WTC11 (cell line): ENCODE data around the gene ATP6V1F. TPM values are rescaled to one million over a fixed set of nuclear protein-coding genes. Genes with fewer than 3 reads are reported as not detected.

Experiments
- ATAC-seq: fragments of 200-7000 bp; cut with Tn5 transposase; 2 replicates; pipeline ENCODE4 v1.10.0; 2021; ENCODE audit warnings: mild to moderate bottlenecking, moderate library complexity
- CTCF ChIA-PET: fragments of 300-600 bp; sonication (Branson Sonifier 250); formaldehyde crosslinking; loops from one replicate; lab custom pipeline; 2021; ENCODE audit warnings: antibody characterized with exemption; lab: Charles Lee
- POLR2A ChIA-PET: fragments of 350-600 bp; sonication (Branson Sonifier 250); formaldehyde crosslinking; loops from one replicate; lab custom pipeline; 2021; ENCODE audit warnings: antibody characterized with exemption; lab: Charles Lee
- DNase-seq: peaks from one replicate; pipeline ENCODE4 v3.0.0; 2021; ENCODE audit warnings: low spot score
- H3K27ac Mint-ChIP-seq: 2 replicates; pipeline ENCODE4 v1.8.0; 2021; ENCODE audit warnings: mixed read lengths
- H3K27me3 Mint-ChIP-seq: 2 replicates; pipeline ENCODE4 v1.8.0; 2021; ENCODE audit warnings: low read depth, mild to moderate bottlenecking, moderate library complexity, mixed read lengths
- H3K36me3 Mint-ChIP-seq: 2 replicates; pipeline ENCODE4 v1.8.0; 2021; ENCODE audit warnings: mixed read lengths
- H3K4me1 Mint-ChIP-seq: 2 replicates; pipeline ENCODE4 v1.8.0; 2022; ENCODE audit warnings: mixed read lengths
- H3K4me3 Mint-ChIP-seq: 2 replicates; pipeline ENCODE4 v1.8.0; 2021; ENCODE audit warnings: mild to moderate bottlenecking, moderate library complexity, mixed read lengths
- H3K9me3 Mint-ChIP-seq: 2 replicates; pipeline ENCODE4 v1.8.0; 2021; ENCODE audit warnings: mixed read lengths
- ARID4B ChIP-seq: sonication (generic); formaldehyde crosslinking; IDR thresholded peaks from 2 replicates; pipeline ENCODE4 v1.8.0; 2023; ENCODE audit warnings: missing genetic modification reagents, mild to moderate bottlenecking, borderline replicate concordance
- ATF3 ChIP-seq: sonication (generic); formaldehyde crosslinking; conservative IDR thresholded peaks from 2 replicates; pipeline ENCODE4 v1.8.1; 2022; ENCODE audit warnings: mild to moderate bottlenecking, missing genetic modification reagents
- CTCF ChIP-seq: fragments of 200-600 bp; IDR thresholded peaks from 2 replicates; pipeline ENCODE4 v1.8.0; 2022; ENCODE audit warnings: antibody characterized with exemption
- E2F4 ChIP-seq: sonication (generic); formaldehyde crosslinking; IDR thresholded peaks from 2 replicates; pipeline ENCODE4 v1.8.1; 2022; ENCODE audit warnings: low read depth, mild to moderate bottlenecking, moderate library complexity, missing genetic modification reagents, borderline replicate concordance
- NR1H2 ChIP-seq: sonication (generic); formaldehyde crosslinking; IDR thresholded peaks from 2 replicates; pipeline ENCODE4 v1.9.0; 2021; ENCODE audit warnings: mild to moderate bottlenecking, moderate library complexity, missing genetic modification reagents
- NR2C2 ChIP-seq: sonication (generic); formaldehyde crosslinking; IDR thresholded peaks from 2 replicates; pipeline ENCODE4 v1.8.0; 2022; ENCODE audit warnings: mild to moderate bottlenecking, missing genetic modification reagents
- PRDM15 ChIP-seq: sonication (generic); formaldehyde crosslinking; IDR thresholded peaks from 2 replicates; pipeline ENCODE4 v1.8.0; 2022; ENCODE audit warnings: missing genetic modification reagents
- RELA ChIP-seq: sonication (generic); formaldehyde crosslinking; IDR thresholded peaks from 2 replicates; pipeline ENCODE4 v1.8.1; 2022; ENCODE audit warnings: missing genetic modification reagents, mild to moderate bottlenecking, borderline replicate concordance
- SOX15 ChIP-seq: fragments of 250-450 bp; sonication (Bioruptor Pico); IDR thresholded peaks from 2 replicates; pipeline ENCODE4 v1.9.0; 2021; ENCODE audit warnings: mild to moderate bottlenecking
- ZNF232 ChIP-seq: sonication (generic); formaldehyde crosslinking; IDR thresholded peaks from 2 replicates; pipeline ENCODE4 v1.8.0; 2022; ENCODE audit warnings: mild to moderate bottlenecking, missing genetic modification reagents
- total RNA-seq: library from RNA; stranded (reverse); gene quantifications from 3 replicates; pipeline ENCODE4 v1.2.3, GENCODE V29; 2021

The ATP6V1F gene
- total RNA-seq, 1 experiment from 2014 or later, result 117 TPM

GRCh38 chr7:128869138-128869943, 6.7 kb downstream of the ATP6V1F start (continued):
- TF ChIP-seq ARID4B (CRISPR knock-in tag), result no peak
- no peak for TF ChIP-seq NR1H2 (CRISPR knock-in tag)
- TF ChIP-seq CTCF, result no peak
- peak; percentile 64; the same call in 1 of the 2 replicates for TF ChIP-seq RELA (CRISPR knock-in tag)
- TF ChIP-seq E2F4 (CRISPR knock-in tag), result 0 out of 2 replicates have a peak, but pooled peaks have one; percentile 39
- no peak for TF ChIP-seq ATF3 (CRISPR knock-in tag)

- Mint-ChIP-seq H3K9me3 (no peaks in the 10 kb centered on the region), H3K4me3 (peak overlapping the region; percentile 70), H3K36me3 (peaks cover 9% of the 10 kb centered on the region), H3K27me3 (peaks cover 49% of the 10 kb centered on the region), H3K4me1 (peaks cover 20% of the 10 kb centered on the region), H3K27ac (no peak overlapping the region)
- no peak for DNase-seq
- TF ChIP-seq PRDM15 (CRISPR knock-in tag) (peak; percentile 5; the same call in 1 of the 2 replicates), NR2C2 (CRISPR knock-in tag) (no peak), ZNF232 (CRISPR knock-in tag) (no peak), SOX15 (CRISPR knock-in tag) (no peak)
- peak; percentile 17 for ATAC-seq
- POLR2A ChIA-PET, result no interaction called here
- CTCF ChIA-PET, result interaction anchor here (0.6 to 4.5 kb wide), 7 partner anchors 10 to 509 kb away, joined by 3 to 44 read pairs (median 8); no protein-coding TSS in a partner anchor
These were observed 7.3 kb downstream of the ATP6V1F start for GRCh38 chr7:128869944-128870285.
